GM19025 (cell line): ENCODE data around the gene TSC22D4.

ENCODE experiments used
- ATAC-seq: cut with Tn5 transposase; IDR thresholded peaks from one replicate; pipeline ENCODE4 v1.9.1; 2021; ENCODE audit warnings: mild to moderate bottlenecking, low read depth, moderate library complexity; ENCODE audit not compliant: unreplicated experiment

TSC22D4 gene

GRCh38 chr7:100430493-100431285 is 48.3 kb downstream of the TSC22D4 start:
- ATAC-seq: no peak

GRCh38 chr7:100429637-100430492 is 49.1 kb downstream of the TSC22D4 start, which contains the start of gene MEPCE:
MEPCE (plus strand) TSS chr7:100429831; CDS start chr7:100430019, 188 bp downstream.
- ATAC-seq: peak; percentile 29

- ATAC-seq: peak; percentile 38
These were observed 49.9 kb downstream of the TSC22D4 start for GRCh38 chr7:100428967-100429636.

GRCh38 chr7:100428199-100428966 is 50.6 kb downstream of the TSC22D4 start, which contains the start of gene ZCWPW1:
ZCWPW1 (minus strand) TSS chr7:100428703; CDS start chr7:100420649, 8,054 bp downstream.
- ATAC-seq: peak; percentile 38

GRCh38 chr7:100427762-100428198 is 51.2 kb downstream of the TSC22D4 start:
- no peak for ATAC-seq

GRCh38 chr7:100426516-100426915 is 52.5 kb downstream of the TSC22D4 start:
- ATAC-seq: no peak

- ATAC-seq: no peak
These were observed 53.7 kb downstream of the TSC22D4 start for GRCh38 chr7:100425347-100425746.

GRCh38 chr7:100423315-100423714 is 55.7 kb downstream of the TSC22D4 start:
- no peak for ATAC-seq

GRCh38 chr7:100419660-100420226 is 59.3 kb downstream of the TSC22D4 start:
- no peak for ATAC-seq

GRCh38 chr7:100418930-100419659 is 59.9 kb downstream of the TSC22D4 start:
- ATAC-seq: no peak
